ENCODE results near the gene USP36. TPM values are rescaled to one million over a fixed set of nuclear protein-coding genes. Genes with fewer than 3 reads are reported as not detected.

USP36 gene
- total RNA-seq, 2 experiments from 2014 or later, result 47.2 to 144 TPM

- H3K9me3 ChIP-seq (ENCODE audit: low read length), result no peaks in the 10 kb centered on the region
- H3K27ac ChIP-seq (ENCODE audit: low read depth, low read length, poor library complexity, severe bottlenecking), result no peak overlapping the region
- no peak overlapping the region for H2AFZ ChIP-seq (ENCODE audit: low read length)
- ChIA-PET CTCF (ENCODE audit: unreplicated experiment) (interaction anchor here (0.6 kb wide), 1 partner anchor 471 kb away, joined by 3 read pairs; no protein-coding TSS in a partner anchor), POLR2A (no interaction called here)
- H3K4me3 ChIP-seq (ENCODE audit: low read depth, low read length, poor library complexity, severe bottlenecking), result no peak overlapping the region
- no peaks in the 10 kb centered on the region for H4K20me1 ChIP-seq (ENCODE audit: insufficient read depth, low read length)
- no TSS peak for BruUV-seq (replicated peaks)
- intact Hi-C loops (cut with micrococcal nuclease; ENCODE audit: unreplicated experiment), result no loop called here
- H3K79me2 ChIP-seq (ENCODE audit: insufficient read depth, low read depth, low read length), result no peaks in the 10 kb centered on the region
- no peak overlapping the region for H3K4me2 ChIP-seq (ENCODE audit: low read length)
- H3K9me2 ChIP-seq (ENCODE audit: insufficient read depth, low read length), result no peaks in the 10 kb centered on the region
- no peaks in the 10 kb centered on the region for H3K4me1 ChIP-seq (ENCODE audit: insufficient read depth, low read length, poor library complexity, severe bottlenecking)
- no peak for DNase-seq (ENCODE audit: low spot score)
- no peaks in the 10 kb centered on the region for H3K36me3 ChIP-seq (ENCODE audit: insufficient read depth, low read length)
- no peak for TF ChIP-seq EZH2phosphoT487 (IDR thresholded peaks at IDR 0.05; ENCODE audit: borderline replicate concordance, low read depth, low read length)
- TF ChIP-seq, protein P1, sequence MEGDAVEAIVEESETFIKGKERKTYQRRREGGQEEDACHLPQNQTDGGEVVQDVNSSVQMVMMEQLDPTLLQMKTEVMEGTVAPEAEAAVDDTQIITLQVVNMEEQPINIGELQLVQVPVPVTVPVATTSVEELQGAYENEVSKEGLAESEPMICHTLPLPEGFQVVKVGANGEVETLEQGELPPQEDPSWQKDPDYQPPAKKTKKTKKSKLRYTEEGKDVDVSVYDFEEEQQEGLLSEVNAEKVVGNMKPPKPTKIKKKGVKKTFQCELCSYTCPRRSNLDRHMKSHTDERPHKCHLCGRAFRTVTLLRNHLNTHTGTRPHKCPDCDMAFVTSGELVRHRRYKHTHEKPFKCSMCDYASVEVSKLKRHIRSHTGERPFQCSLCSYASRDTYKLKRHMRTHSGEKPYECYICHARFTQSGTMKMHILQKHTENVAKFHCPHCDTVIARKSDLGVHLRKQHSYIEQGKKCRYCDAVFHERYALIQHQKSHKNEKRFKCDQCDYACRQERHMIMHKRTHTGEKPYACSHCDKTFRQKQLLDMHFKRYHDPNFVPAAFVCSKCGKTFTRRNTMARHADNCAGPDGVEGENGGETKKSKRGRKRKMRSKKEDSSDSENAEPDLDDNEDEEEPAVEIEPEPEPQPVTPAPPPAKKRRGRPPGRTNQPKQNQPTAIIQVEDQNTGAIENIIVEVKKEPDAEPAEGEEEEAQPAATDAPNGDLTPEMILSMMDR (conservative IDR thresholded peaks at IDR 0.05; ENCODE audit: low read length), result no peak
These were observed 35.5 kb upstream of the USP36 start for GRCh38 chr17:78876094-78876597.

DNA sequence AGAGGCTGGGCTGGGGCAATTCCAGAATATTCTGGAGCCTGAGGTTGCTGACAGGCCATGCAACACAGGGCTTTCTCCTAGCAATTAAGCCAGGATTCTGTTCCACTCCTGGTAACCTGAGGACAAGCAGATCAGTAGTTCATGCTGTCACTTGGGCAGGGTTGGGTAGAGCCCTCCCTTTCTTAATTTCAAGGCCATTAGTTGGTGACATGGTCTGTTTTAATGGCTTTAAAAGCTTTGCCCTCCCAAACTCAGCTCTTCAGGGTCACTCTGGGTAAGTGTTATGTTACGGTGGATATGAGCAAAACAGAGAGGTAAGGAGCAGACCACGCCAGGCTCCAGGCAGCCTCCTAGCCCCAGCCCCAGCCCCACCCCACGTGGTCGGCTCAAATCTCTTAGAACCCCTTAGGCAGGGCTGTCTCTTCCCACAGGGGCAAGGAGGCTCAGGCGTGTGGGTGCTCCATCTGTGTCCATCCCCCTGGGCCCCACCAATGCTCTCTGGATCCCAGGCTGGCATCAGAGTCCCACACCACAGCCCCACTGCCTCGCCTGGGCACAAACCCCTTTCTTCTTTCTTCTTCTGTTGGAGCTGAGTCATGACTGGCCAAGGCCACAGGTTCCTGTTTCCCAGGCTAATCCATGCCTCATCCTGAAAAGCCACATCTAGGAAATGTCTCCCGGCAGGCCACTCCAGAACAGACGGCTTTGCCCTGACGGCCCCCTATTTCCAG lies 34.9 kb upstream of the USP36 start:
- ChIA-PET CTCF (ENCODE audit: unreplicated experiment) (interaction anchor here (0.5 to 0.6 kb wide), 2 partner anchors 471 to 997 kb away, joined by 3 read pairs; no protein-coding TSS in a partner anchor), POLR2A (no interaction called here)
- Histone ChIP-seq H3K27ac (ENCODE audit: low read depth, low read length, poor library complexity, severe bottlenecking) (no peak overlapping the region), H3K9me3 (ENCODE audit: low read length) (no peaks in the 10 kb centered on the region), H3K4me2 (ENCODE audit: low read length) (no peak overlapping the region), H3K9me2 (ENCODE audit: insufficient read depth, low read length) (no peaks in the 10 kb centered on the region), H3K4me3 (ENCODE audit: low read depth, low read length, poor library complexity, severe bottlenecking) (no peak overlapping the region), H3K4me1 (ENCODE audit: insufficient read depth, low read length, poor library complexity, severe bottlenecking) (no peaks in the 10 kb centered on the region), H2AFZ (ENCODE audit: low read length) (no peak overlapping the region), H4K20me1 (ENCODE audit: insufficient read depth, low read length) (no peaks in the 10 kb centered on the region), H3K79me2 (ENCODE audit: insufficient read depth, low read depth, low read length) (no peaks in the 10 kb centered on the region), H3K36me3 (ENCODE audit: insufficient read depth, low read length) (no peaks in the 10 kb centered on the region)
- intact Hi-C loops (cut with micrococcal nuclease; ENCODE audit: unreplicated experiment), result no loop called here
- TF ChIP-seq, protein P1 (conservative IDR thresholded peaks at IDR 0.05; ENCODE audit: low read length), result no peak
- TF ChIP-seq EZH2phosphoT487 (IDR thresholded peaks at IDR 0.05; ENCODE audit: borderline replicate concordance, low read depth, low read length), result no peak
- BruUV-seq (replicated peaks), result no TSS peak
- no peak for DNase-seq (ENCODE audit: low spot score)

Measured in OCI-LY7 (cell line).